GM08714 (cell line): ENCODE data around the gene DNASE1.
"Not testable (repeated sequence)": the region's sequence is repeated elsewhere in the genome, so short reads cannot be mapped to it uniquely, and the experiment has no call there.

Experiments used
- H3K4me3 ChIP-seq: fragments of 200-500 bp; sonication (Bioruptor generic); 2 replicates; pipeline ENCODE4 v1.5.1; 2014; ENCODE audit warnings: mild to moderate bottlenecking, low read length, inconsistent platforms
- ZNF274 ChIP-seq: IDR thresholded peaks from 2 replicates; pipeline ENCODE4 v1.6.1; 2012; ENCODE audit warnings: mild to moderate bottlenecking, low read depth, low read length

DNASE1 gene

GRCh38 chr16:3650631-3651265 lies 3.7 kb upstream of the DNASE1 start:
- no peak for TF ChIP-seq ZNF274

DNA sequence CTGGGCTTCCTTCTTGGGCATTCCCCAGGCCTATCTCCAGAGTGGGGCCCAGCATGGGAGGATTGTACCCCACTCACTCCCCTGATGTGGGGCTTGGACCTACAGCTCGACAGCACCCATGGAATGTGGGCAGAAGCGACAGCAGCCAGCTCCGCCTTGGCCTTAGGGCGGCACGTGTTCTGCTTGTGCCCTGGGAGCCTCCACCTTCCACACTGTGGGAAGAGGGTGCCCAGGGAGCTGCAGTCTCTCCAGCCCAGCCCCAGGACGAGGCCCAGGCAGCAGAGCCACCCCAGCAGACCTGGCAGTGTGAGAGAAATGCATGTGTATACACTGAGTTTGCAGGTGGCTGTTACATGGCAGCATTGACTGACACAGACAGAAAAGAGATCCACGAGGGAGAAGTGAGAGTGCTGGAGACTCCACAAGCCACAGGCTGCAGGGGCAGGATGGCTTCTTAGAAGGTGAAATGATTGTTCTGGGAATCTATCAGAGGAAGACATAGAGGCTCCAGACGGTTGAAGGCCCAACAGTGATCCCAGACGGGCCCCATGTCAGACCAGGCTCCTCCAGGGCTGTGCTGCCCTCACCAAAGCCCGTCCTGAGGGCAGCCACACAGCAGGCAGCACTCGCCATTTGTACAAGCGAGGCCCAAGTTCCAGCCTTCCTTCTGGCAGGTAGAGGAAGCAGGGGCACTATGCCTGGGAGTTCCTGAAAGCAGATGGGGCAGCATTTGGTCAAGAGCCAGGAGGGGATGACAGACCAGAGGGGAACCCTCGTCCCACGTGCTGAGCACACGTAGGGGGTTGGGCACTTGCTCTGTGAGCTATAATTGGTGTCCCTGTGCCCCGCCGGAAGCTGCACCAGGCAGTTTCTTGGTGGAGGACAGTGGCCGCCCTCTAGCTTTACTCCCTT lies 2.8 kb upstream of the DNASE1 start:
- no peak for TF ChIP-seq ZNF274
- no peak overlapping the region for H3K4me3 ChIP-seq

More at GRCh38 chr16:3650631-3651265, 3.7 kb upstream of the DNASE1 start:
- H3K4me3 ChIP-seq, result no peak overlapping the region

GRCh38 chr16:3652373-3653195 lies 1.9 kb upstream of the DNASE1 start:
- H3K4me3 ChIP-seq, result no peak overlapping the region
- TF ChIP-seq ZNF274, result no peak

DNA sequence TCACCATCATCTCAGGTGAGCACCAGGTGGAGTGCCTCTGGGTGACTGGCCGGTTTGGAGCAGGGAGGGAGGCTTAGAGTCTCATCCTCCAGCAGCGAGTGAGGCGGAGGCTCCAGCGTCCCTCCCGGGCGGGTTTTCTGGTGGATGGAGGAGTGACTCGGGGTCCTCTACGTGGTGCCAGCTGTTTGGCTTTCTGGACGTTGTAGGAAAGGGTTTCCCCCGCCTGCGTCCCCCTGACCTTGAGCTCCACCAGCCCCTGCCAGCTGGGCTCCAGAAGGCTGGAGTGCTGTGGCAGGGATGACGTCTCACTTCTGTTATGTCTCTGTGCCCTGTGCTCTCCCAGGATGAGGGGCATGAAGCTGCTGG lies 522 bp downstream of the DNASE1 start:
- H3K4me3 ChIP-seq, result no peak overlapping the region
- no peak for TF ChIP-seq ZNF274

- no peak for TF ChIP-seq ZNF274
- H3K4me3 ChIP-seq, result no peak overlapping the region
Measured at GRCh38 chr16:3655396-3656159, 1.1 kb downstream of the DNASE1 start.

DNA sequence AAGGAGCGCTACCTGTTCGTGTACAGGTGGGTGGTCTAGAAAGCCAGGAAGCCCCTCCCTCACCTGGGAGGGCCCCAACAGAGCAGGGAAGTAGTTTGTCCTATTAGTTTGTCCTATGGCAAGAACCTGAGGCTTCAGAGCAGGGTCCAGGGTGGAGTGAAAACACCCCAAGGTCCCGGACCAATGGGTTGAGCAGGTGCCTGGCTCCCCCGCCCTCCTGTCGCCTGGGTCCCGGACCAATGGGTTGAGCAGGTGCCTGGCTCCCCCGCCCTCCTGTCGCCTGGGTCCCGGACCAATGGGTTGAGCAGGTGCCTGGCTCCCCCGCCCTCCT lies 1.6 kb downstream of the DNASE1 start:
- H3K4me3 ChIP-seq, result not testable (repeated sequence)

DNA sequence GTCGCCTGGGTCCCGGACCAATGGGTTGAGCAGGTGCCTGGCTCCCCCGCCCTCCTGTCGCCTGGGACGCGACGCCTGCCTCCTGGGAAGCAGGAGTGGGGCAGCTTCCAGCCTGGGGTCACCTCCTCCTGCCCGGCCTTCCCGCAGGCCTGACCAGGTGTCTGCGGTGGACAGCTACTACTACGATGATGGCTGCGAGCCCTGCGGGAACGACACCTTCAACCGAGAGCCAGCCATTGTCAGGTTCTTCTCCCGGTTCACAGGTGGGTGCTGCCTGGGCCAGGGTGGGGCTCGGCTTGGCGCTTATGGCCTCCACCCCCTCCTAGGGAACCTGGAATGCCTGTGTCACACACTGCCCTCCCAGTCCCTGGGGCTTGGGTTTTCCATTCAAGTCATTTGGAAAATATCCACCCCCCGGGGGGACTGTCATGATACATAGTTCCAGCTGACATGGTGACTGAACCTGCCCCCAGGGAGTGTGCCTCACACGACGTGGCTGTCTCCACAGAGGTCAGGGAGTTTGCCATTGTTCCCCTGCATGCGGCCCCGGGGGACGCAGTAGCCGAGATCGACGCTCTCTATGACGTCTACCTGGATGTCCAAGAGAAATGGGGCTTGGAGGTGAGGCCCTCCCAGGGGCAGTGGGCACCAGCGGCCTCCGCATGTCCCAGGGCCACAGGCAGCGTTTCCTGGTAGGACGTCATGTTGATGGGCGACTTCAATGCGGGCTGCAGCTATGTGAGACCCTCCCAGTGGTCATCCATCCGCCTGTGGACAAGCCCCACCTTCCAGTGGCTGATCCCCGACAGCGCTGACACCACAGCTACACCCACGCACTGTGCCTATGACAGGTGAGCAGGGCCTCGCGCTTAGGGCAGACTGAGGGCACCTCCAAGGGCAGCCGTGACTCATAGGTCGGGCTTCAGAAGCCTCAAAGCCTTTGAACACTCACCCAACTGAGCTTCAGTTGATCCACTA lies 2.3 kb downstream of the DNASE1 start:
- no peak for TF ChIP-seq ZNF274
- no peak overlapping the region for H3K4me3 ChIP-seq

DNA sequence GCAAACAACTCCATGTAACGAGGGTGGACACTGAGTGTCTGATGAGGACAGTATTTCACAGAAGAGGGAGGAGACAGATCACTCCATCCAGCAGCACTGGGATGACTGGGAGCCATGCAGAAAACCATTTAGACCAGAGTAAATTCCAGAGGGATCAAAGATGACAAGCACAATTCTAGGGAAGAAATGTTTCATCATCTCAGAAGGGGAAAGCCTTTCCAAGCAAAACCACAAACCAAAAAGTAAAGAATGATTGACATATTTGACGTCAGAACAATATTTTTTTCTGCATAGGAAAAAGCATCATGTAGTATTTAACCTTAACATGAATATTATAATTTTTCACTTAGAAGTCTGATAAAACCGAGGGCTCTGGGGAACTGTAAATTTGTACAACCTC lies 4.8 kb downstream of the DNASE1 start:
- TF ChIP-seq ZNF274, result no peak
- no peak overlapping the region for H3K4me3 ChIP-seq

DNA sequence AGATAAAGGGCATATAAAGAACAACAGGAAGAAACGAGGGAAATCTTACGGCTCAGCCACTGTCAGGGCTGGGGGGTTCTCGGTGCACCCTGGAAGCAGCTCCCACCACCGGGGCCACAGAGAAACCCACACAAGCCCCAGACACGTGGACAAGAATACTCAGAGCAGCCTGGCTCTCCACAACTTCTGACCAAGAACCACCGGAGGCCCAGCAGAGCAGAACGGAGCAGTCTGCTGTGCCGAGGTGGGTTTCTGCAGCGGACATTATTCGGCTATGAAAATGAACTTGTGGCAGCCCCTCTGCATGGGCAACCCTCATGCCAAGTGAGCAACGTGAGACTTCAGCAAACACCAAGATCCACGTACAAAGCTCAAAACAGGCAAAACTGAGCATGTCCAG lies 6.8 kb downstream of the DNASE1 start:
- no peak for TF ChIP-seq ZNF274
- no peak overlapping the region for H3K4me3 ChIP-seq

DNA sequence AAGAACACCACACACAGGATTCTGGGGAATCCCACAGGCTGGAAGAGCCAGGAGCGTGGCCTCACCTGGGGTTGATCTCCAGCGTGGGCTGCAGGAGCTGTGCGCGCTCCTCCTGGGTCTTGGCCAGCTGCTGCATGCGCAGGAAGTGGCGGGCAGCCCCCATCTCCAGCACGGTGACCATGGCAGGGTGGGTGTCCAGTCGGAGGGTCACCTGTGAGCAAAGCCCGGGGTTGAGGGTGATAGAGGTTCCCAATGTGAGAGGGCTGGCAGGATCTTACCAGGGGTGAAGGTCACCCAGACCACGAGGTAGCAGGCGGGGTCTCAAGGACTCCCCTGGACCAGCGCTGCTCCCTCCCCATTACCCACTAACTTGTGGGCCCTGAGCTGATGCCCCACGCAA lies 7.4 kb downstream of the DNASE1 start:
- H3K4me3 ChIP-seq, result no peak overlapping the region
- TF ChIP-seq ZNF274, result no peak

DNA sequence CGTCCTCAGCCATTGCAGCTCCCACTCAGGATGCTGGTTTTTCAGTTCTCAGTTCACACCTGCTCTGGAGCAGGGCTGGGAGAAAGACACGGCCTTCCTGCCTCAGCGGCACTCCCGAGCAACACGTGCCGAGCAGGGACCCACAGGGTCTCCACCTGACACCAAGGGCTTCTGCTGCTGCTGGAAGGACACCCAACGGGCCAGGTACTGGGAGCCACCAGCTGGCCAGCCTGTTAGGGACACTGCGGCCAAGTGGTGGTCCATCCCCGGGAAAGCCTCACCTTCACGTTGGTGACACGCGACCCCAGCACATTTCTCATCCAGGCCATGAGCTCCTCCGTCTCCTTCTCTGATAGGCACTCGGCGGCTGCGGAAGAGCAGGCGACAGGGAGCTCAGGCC lies 8.1 kb downstream of the DNASE1 start:
- TF ChIP-seq ZNF274, result no peak
- no peak overlapping the region for H3K4me3 ChIP-seq

DNA sequence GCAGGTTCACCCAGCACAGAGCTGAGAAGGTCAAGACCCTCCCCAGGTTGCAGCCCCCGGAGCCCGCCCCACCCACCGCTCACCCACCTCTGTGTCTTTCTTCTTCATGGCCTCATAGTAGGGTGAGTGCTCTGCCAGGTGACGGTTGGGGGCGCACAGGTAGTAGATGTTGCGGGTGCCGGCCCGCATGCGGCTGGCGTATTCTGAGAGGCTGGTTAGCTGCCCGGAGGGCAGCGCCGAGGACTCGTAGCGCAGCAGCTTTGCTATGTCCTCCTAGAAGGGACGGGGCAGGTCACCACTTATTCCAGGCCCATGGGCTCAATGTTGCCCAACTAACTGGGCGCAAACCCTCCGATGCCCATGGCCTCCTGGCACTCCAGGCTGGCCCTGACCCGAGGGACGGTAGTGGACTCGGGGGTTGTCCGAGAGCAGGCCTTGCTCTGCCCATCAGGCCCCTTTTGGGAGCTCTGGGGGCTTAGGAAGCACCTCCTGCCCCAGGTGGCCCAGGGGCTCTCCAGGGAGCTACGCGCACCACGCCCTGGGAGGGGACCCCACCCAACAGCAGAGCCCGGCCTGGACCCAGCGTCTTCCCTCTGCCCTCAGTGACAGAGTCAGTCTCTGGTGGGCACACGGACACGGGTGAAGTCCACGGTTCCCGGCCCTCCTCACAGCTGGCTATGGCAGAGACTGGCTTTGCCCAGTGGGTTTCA lies 9.9 kb downstream of the DNASE1 start:
- TF ChIP-seq ZNF274, result no peak
- no peak overlapping the region for H3K4me3 ChIP-seq
